GM18870 (cell line): ENCODE data around the gene SNX13.

ENCODE experiments used
- ATAC-seq: cut with Tn5 transposase; IDR thresholded peaks from one replicate; pipeline ENCODE4 v1.9.1; 2021; ENCODE audit warnings: moderate library complexity; ENCODE audit not compliant: unreplicated experiment

Gene SNX13

GRCh38 chr7:17940302-17940883 lies at the start of gene SNX13:
TSS of gene SNX13 (minus strand) at chr7:17940494. CDS start at chr7:17940295, 199 bp downstream.
- ATAC-seq, result peak; percentile 75

- no peak for ATAC-seq
Observed at GRCh38 chr7:17989546-17989945, 49.3 kb upstream of the SNX13 start.

GRCh38 chr7:17988858-17989257 lies 48.6 kb upstream of the SNX13 start:
- ATAC-seq, result no peak

- ATAC-seq, result no peak
Observed at GRCh38 chr7:17988141-17988540, 47.8 kb upstream of the SNX13 start.

GRCh38 chr7:17986851-17987250 lies 46.6 kb upstream of the SNX13 start:
- ATAC-seq, result no peak

GRCh38 chr7:17985473-17986239 lies 45.4 kb upstream of the SNX13 start:
- ATAC-seq, result no peak

- ATAC-seq, result no peak
Observed at GRCh38 chr7:17984288-17984687, 44.0 kb upstream of the SNX13 start.

GRCh38 chr7:17983221-17984062 lies 43.1 kb upstream of the SNX13 start:
- no peak for ATAC-seq

GRCh38 chr7:17976952-17977351 lies 36.7 kb upstream of the SNX13 start:
- no peak for ATAC-seq

GRCh38 chr7:17971411-17971810 lies 31.1 kb upstream of the SNX13 start:
- ATAC-seq, result no peak

- no peak for ATAC-seq
Observed at GRCh38 chr7:17968791-17969715, 28.8 kb upstream of the SNX13 start.

- ATAC-seq, result no peak
Observed at GRCh38 chr7:17966706-17967105, 26.4 kb upstream of the SNX13 start.

- no peak for ATAC-seq
Observed at GRCh38 chr7:17965603-17966002, 25.3 kb upstream of the SNX13 start.

GRCh38 chr7:17963281-17963680 lies 23.0 kb upstream of the SNX13 start:
- ATAC-seq, result no peak

- ATAC-seq, result no peak
Observed at GRCh38 chr7:17962652-17963051, 22.4 kb upstream of the SNX13 start.

- ATAC-seq, result no peak
Observed at GRCh38 chr7:17957871-17958270, 17.6 kb upstream of the SNX13 start.

- ATAC-seq, result peak; percentile 100
Observed at GRCh38 chr7:17952387-17952786, 12.1 kb upstream of the SNX13 start.

GRCh38 chr7:17951742-17952254 lies 11.5 kb upstream of the SNX13 start:
- ATAC-seq, result no peak

- no peak for ATAC-seq
Observed at GRCh38 chr7:17948526-17949238, 8.4 kb upstream of the SNX13 start.

- ATAC-seq, result no peak
Observed at GRCh38 chr7:17947620-17948019, 7.3 kb upstream of the SNX13 start.
